NCI-H1417 (cell line): ENCODE results near the gene CADM4.

Experiments
- DNase-seq, 3 experiments: peaks; one replicate each; lab custom pipeline; 2025; lab: John Stamatoyannopoulos, UW

CADM4 gene

GRCh38 chr19:43634068-43634467, 5.6 kb downstream of the CADM4 start:
- no peak for DNase-seq

DNA sequence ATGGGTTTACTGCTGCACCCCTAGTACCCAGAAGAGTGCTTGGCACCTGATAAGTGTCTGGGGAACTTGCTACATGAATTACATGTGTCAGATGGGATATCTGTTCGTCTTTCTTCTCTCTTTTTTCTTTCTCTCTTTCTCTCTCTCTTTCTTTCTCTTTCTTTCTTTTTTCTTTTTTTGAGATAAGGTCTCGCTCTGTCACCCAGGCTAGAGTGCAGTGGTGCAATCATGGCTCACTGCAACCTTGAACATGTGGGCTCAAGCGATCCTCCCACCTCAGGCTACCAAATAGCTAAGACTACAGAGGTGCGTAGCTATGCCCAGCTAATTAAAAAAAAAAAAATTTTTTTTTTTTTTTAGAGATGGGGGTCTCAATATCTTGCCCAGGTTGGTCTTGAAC, 6.1 kb downstream of the CADM4 start:
- DNase-seq, result no peak

DNA sequence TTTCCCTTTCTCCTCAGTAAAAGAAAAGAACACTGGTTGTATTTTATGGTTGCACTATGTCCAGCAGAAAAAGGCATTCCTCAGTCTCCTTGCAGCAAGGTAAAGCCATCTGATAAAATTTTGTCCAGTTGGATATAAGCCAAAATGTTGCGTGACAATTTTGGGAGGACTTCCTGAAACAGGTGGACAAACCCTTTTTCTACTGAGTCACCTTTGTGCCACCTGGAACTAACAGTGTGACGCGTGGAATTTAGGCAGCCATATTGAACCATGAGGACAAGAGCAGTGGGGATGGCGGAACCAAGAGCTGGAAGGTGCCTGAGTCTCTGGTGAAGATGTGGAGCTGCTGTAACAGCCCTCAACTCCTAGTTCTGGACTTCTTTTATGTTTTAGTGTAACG, 8.2 kb downstream of the CADM4 start:
- no peak for DNase-seq

DNA sequence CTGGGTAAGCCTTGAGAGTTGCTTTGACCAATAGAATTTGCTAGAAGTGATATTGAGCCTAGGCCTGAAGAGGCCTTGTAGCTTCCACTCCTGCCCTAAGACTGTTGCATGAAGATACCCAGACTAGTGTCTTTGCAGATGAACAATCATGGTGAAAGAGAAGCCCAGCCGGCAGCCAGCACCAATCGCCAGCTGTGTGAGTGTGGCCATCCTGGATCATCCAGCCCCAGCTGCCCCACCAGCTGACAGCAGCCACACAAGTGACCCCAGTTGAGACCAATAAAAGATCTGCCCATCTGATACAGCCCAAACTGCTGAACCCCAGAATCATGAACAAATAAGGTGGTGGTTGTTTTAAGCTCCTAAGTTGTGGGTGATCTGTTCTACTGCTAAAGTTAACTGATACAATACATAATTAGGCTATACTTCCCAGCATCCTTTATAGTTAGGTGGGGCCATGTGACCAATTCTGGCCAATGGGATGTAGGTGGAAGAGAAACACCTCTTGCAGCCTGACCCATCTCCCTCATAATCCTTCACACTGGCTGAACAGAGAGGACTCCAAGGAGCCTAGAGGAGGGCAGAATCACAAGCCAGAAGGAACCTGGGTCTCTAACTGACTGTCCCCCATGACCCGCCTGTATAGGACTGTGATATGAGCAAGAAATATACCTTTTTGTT, 10.9 kb downstream of the CADM4 start:
- DNase-seq, result no peak

DNA sequence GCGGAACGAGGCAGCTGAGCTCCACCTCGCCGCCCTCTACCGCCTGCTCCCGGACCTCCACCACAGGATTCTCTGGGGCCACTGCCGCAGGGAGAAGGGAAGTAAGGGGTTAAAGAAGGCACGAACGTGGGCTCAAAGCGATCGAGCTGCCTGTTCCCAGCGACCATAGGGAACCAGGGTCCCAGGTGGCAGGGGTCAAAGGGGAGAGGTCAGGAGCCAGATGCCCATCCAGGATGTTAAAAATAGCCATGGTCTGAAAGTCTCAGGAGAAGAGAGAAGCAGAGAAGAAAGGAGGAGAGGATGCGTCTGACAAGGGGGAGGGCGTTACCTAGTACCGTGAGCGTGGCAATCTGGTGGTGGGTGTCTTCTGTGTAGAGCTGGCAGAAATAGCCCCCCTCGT, 12.8 kb downstream of the CADM4 start:
- no peak for DNase-seq

- no peak for DNase-seq
These were observed 13.6 kb downstream of the CADM4 start for GRCh38 chr19:43625918-43626579.

GRCh38 chr19:43624933-43625332, 14.7 kb downstream of the CADM4 start:
- DNase-seq, result no peak

DNA sequence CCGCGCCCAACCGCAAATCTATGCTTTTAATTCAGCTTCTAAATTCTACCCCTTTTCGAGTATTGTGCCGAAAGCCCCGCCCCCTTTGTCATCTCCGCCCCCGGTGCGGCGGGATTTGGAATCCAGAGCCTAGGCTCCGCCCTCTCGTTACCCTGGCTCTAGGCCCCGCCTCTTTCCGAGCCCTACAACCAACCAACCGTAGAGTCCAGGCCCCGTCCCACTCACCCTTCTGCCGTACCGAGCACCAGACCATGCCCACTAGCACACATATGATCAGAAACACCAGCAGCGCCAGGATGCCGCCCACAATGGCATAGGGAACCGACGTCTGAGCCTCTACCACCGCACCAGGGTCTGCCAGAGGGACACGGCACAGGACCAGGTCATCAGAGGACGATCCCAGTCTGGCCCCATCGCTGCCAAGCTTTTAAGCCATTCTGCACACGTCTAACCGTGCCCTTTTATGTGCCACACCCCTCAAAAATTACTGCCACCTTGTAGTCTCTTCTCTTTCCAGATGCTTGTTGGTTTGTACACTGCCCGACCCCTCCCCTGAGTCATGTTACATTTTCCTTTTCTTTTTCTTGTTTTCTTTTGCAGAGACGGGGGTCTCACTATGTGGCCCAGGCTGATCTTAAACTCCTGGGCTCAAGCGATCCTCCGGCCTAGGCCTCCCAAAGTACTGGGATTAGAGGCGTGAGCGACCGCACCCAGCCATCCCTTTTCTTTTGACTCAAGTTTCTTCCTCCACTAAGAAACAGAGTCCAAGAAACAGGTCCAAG, 15.6 kb downstream of the CADM4 start:
- DNase-seq, result no peak

DNA sequence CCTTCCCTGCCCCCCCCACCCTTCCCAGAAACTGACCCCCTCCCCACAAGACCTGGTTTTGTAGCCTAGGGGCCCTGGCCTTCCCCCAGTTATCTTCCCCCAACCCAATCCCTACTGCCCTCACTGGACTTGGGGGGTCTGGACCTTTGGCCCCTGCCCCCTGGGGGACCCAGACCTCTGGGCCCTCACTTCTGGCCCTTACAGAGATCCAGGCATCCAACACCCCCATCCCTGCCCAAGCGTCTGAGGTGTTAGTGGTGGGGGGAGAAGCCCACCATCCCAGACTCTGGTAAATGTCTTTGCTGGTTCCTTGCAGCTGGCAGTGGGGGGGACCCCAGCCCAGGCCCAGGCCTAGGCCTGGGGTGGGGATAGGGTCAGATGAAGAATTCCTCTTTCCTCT, 16.7 kb downstream of the CADM4 start:
- DNase-seq, result no peak

GRCh38 chr19:43622070-43622469, 17.6 kb downstream of the CADM4 start:
- no peak for DNase-seq

GRCh38 chr19:43620061-43621001, 19.3 kb downstream of the CADM4 start:
- DNase-seq, result no peak

DNA sequence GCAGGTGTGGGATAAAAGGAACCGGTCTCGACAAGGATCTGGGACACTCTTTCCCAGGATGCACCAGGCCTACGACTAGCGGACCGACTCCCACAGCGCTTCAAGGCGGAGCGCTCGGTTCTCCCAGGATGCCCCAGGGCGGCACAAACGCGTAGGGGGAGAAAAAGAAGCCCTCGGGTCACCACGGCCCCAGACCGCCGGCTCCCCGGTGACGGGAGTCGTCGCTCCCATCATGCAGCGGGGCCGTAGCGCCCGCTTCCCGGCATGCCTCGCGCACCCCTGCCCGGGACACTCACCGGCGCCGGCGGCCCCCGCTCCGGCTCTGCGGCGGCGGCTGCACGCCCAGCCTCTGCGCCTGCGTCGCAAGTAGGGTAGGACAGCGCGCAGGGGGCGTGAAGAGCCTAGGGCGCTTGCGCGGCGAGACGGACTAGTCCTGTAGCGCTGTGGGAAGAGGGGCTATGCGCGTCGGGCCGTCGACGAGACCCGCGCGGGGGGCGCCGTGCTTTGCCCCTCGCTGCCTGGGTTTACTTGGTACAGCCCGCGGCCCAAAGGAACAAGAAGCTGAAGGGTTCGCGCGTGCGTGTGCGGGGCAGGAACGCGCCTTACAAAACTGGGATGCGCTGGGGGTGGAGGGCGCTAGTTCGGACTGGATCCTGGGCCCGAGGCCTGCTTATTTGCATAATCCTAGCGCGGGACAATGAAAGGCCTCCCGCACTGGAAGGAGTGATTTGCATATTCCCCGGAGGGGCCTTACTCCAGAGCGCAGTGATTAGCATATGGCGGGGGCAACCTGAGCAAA, 20.2 kb downstream of the CADM4 start, which contains the start of gene ZNF428:
ZNF428 (minus strand) TSS at position 368 of the 799 bp plus-strand sequence. CDS start 5,325 bp downstream, outside the sequence.
- DNase-seq, result peak; percentile 94 to 96 (median 95)

GRCh38 chr19:43618921-43619261, 20.8 kb downstream of the CADM4 start:
- peak in 2 of 3 experiments; percentile 73 to 88 for DNase-seq

GRCh38 chr19:43616954-43617353, 22.7 kb downstream of the CADM4 start:
- DNase-seq, result no peak

DNA sequence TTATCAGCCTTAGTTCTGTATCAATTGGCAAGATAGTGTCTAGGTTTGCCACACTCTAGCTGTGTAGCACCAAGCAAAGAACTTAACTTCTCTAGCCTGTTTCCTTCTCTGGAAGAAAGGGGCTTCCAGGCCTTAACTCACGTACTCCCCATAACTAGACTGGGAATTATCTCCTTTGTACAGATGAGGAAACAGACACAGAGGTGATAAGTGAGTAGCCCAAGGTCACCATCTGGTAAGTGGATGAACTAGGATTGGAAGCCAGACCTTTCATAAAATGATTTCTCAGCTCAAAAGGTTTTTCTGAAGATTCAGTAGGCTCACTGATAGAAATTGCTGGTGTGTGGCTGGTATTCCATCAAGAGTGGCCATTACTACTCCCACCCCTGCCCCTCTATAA, 23.3 kb downstream of the CADM4 start:
- no peak for DNase-seq

- DNase-seq, result no peak
These were observed 27.3 kb downstream of the CADM4 start for GRCh38 chr19:43612374-43612773.

DNA sequence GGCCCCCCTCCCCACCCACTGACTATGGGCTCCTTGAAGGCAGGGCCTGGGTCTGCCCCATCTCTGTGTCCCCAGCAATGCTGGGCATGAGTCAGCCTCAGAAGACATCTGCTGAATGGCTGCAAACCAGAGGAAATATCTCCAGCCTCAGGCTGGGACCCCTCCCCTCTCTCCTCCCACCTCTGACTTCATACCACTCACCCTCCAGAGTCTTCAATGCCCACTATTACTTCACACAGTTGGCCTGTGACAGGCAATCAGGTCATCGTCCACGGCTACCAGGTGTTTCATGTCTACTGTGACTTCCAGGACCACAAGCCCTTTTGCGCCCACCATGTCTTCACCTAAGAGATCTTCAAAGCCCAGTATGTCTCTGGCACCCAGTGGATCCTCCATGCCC, 27.9 kb downstream of the CADM4 start, which contains the start of gene SRRM5:
SRRM5 (plus strand) TSS at position 301 of the 400 bp plus-strand sequence; CDS start at position 335, 34 bp downstream.
- no peak for DNase-seq

GRCh38 chr19:43610493-43610892, 29.2 kb downstream of the CADM4 start:
- DNase-seq, result no peak

- DNase-seq, result no peak
These were observed 29.8 kb downstream of the CADM4 start for GRCh38 chr19:43609872-43610271.

DNA sequence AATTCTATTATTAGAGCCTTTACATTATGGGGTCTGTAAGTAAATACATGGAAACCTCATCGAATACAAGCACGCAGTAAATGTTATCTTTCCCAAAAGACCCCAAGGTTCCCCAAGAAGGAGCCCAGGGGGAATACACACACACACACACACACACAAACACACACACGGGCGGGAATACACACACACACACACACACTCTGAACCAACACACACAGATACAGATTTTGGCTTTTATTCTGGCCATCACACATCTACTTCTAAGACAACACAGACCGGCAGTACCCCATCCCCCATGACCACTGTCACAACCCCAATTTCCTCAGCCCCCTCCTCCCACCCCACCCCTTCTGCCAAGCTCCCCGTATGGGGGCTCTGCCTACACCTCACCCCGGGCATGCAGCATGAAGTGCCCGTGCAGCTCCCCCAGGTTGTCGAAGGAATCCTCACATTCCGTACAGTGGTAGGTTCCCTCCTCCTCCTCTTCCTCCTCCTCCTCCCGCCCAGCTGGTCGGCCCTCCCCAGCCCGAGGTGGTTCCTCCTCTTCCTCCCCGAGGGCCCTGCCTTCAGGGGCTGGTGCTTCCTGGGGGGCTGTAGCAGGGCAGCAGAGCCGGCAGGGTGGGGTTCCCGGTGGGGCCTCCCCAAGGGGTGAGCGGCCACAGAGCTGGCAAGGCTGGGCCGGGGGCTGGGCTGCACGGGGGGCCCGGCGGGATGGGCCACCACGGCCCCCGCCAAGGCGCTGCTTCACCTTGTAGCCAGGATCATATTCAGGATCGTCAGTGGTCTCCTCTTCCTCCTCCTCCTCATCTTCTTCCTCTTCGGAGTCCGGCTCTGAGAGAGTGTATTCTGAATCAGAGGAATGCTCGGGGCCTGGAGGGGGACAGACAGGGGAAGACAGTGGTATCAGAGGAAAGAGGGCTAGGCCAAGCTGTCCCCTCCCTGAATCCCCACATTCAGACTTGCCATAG, 32.1 kb downstream of the CADM4 start:
- no peak for DNase-seq
